ENCODE results near the gene PPT2.
"Not testable (repeated sequence)": the region's sequence is repeated elsewhere in the genome, so short reads cannot be mapped to it uniquely, and the experiment has no call there.

PPT2 gene

GRCh38 chr6:32177788-32178546, 24.0 kb downstream of the PPT2 start, which contains the start of gene RNF5:
RNF5 (plus strand) TSS chr6:32178405; CDS start chr6:32178512, 107 bp downstream.
- peak; percentile 90 for DNase-seq

- DNase-seq = no peak
These were observed 24.9 kb downstream of the PPT2 start for GRCh38 chr6:32178547-32179440.

GRCh38 chr6:32179766-32180405, 25.9 kb downstream of the PPT2 start:
- DNase-seq = no peak

GRCh38 chr6:32181148-32181702, 27.3 kb downstream of the PPT2 start:
- no peak for DNase-seq

GRCh38 chr6:32181915-32182529, 28.1 kb downstream of the PPT2 start:
- DNase-seq = no peak

- DNase-seq = no peak
These were observed 28.6 kb downstream of the PPT2 start for GRCh38 chr6:32182555-32182981.

- DNase-seq = no peak
These were observed 29.1 kb downstream of the PPT2 start for GRCh38 chr6:32183030-32183429.

GRCh38 chr6:32183483-32184083, 29.6 kb downstream of the PPT2 start:
- DNase-seq = no peak

- DNase-seq = no peak
These were observed 30.2 kb downstream of the PPT2 start, which contains the start of gene AGER for GRCh38 chr6:32184084-32184640. AGER (minus strand) TSS chr6:32184253; CDS start chr6:32184222, 31 bp downstream.

GRCh38 chr6:32185681-32186131, 31.8 kb downstream of the PPT2 start:
- peak; percentile 68 for DNase-seq

- DNase-seq = not testable (repeated sequence)
These were observed 32.4 kb downstream of the PPT2 start for GRCh38 chr6:32186151-32186840.

- DNase-seq = no peak
These were observed 33.2 kb downstream of the PPT2 start for GRCh38 chr6:32187009-32187709.

- not testable (repeated sequence) for DNase-seq
These were observed 33.9 kb downstream of the PPT2 start for GRCh38 chr6:32187725-32188380.

GRCh38 chr6:32188381-32189068, 34.6 kb downstream of the PPT2 start:
- DNase-seq = no peak

- no peak for DNase-seq
These were observed 35.3 kb downstream of the PPT2 start for GRCh38 chr6:32189069-32189741.

- no peak for DNase-seq
These were observed 35.8 kb downstream of the PPT2 start for GRCh38 chr6:32189742-32190053.

- DNase-seq = peak; percentile 74
These were observed 36.3 kb downstream of the PPT2 start, which contains the start of gene PBX2 for GRCh38 chr6:32190054-32190851. PBX2 (minus strand) TSS chr6:32190202; CDS start chr6:32189915, 287 bp downstream.

Measured in activated CD8-positive, alpha-beta memory T cell treated with anti-CD3 and anti-CD28 coated beads, Interleukin-2, amount 50 U/mL, for 48 hours (primary cell).